GM21717 (cell line): ENCODE data around the gene SYT13.
"Not testable (repeated sequence)": the region's sequence is repeated elsewhere in the genome, so short reads cannot be mapped to it uniquely, and the experiment has no call there.

Source experiments
- ATAC-seq: cut with Tn5 transposase; IDR thresholded peaks from one replicate; pipeline ENCODE4 v1.9.1; 2021; ENCODE audit warnings: mild to moderate bottlenecking, moderate library complexity; ENCODE audit not compliant: unreplicated experiment

Gene SYT13

GRCh38 chr11:45250035-45250718 is 36.0 kb downstream of the SYT13 start:
- ATAC-seq, result no peak

GRCh38 chr11:45249372-45249771 is 36.8 kb downstream of the SYT13 start:
- ATAC-seq, result not testable (repeated sequence)

GRCh38 chr11:45248501-45249011 is 37.6 kb downstream of the SYT13 start:
- no peak for ATAC-seq

GRCh38 chr11:45247433-45247832 is 38.7 kb downstream of the SYT13 start:
- no peak for ATAC-seq

- no peak for ATAC-seq
Observed at GRCh38 chr11:45246241-45246640, 39.9 kb downstream of the SYT13 start.

GRCh38 chr11:45245218-45246045 is 40.7 kb downstream of the SYT13 start:
- ATAC-seq, result no peak

GRCh38 chr11:45243967-45244366 is 42.2 kb downstream of the SYT13 start:
- no peak for ATAC-seq

GRCh38 chr11:45239733-45240132 is 46.4 kb downstream of the SYT13 start:
- no peak for ATAC-seq

- no peak for ATAC-seq
Observed at GRCh38 chr11:45238724-45239123, 47.4 kb downstream of the SYT13 start.

GRCh38 chr11:45237711-45238315 is 48.3 kb downstream of the SYT13 start:
- ATAC-seq, result no peak

GRCh38 chr11:45234306-45235006 is 51.7 kb downstream of the SYT13 start:
- no peak for ATAC-seq

GRCh38 chr11:45233804-45234170 is 52.4 kb downstream of the SYT13 start:
- no peak for ATAC-seq

GRCh38 chr11:45233121-45233803 is 52.9 kb downstream of the SYT13 start:
- ATAC-seq, result no peak

- no peak for ATAC-seq
Observed at GRCh38 chr11:45232341-45233080, 53.6 kb downstream of the SYT13 start.

GRCh38 chr11:45229401-45230020 is 56.6 kb downstream of the SYT13 start:
- no peak for ATAC-seq

GRCh38 chr11:45227836-45228235 is 58.3 kb downstream of the SYT13 start:
- no peak for ATAC-seq

GRCh38 chr11:45226901-45227300 is 59.2 kb downstream of the SYT13 start:
- ATAC-seq, result no peak

GRCh38 chr11:45225961-45226871 is 59.9 kb downstream of the SYT13 start:
- ATAC-seq, result no peak
